Measurements from ENCODE around the gene TMEM131. TPM values are rescaled to one million over a fixed set of nuclear protein-coding genes. Genes with fewer than 3 reads are reported as not detected.

TMEM131 gene
- total and polyA plus RNA-seq, 10 of the 15 experiments (the other 5 are each of a cell fraction or from before 2014, with no cell fraction given): 6.0 to 48.2 (median 23.2) TPM

DNA sequence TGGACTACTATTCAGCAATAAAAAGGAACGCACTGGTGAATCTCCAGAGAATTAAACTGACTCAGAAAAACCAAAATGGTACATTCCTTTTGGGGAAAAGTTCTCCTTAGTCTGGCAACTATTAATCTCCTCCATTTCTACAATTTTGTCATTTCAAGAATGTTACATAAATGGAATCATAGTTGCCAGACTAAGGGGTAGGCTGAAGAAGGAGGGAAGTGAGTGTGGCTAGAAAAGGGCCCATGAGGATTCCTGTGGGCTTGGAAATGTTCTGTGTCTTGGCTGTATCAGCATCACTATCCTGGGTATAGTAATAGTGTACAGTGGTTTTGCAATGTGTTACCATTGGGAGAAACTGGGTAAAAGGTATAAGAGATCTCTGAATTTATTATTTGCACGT lies 209.9 kb downstream of the TMEM131 start (continued):
- TF ChIP-seq MEF2A (IDR thresholded peaks at IDR 0.05; ENCODE audit: insufficient read depth, low read depth, low read length): no peak
- no peak for TF ChIP-seq CBX5 (IDR thresholded peaks at IDR 0.05; ENCODE audit: low read depth)
- no peak for TF ChIP-seq NRF1 (conservative IDR thresholded peaks at IDR 0.05; ENCODE audit: low read depth, low read length)

- ChIA-PET CTCF (no interaction called here), RAD21 (ENCODE audit: unreplicated experiment) (no interaction called here), POLR2A (no interaction called here), SMC1A (ENCODE audit: uncharacterized antibody, unreplicated experiment) (no interaction called here)
- Histone ChIP-seq H3K27ac (ENCODE audit: control insufficient read depth, insufficient read depth) (no peak overlapping the region), H3K36me3 (ENCODE audit: control insufficient read depth in 2 of 2, insufficient read depth in 2 of 2, low read length in 1 of 2) (peaks cover 0 to 6% of the 10 kb centered on the region in 2 experiments; a peak in 2 of 4 replicates), H3K4me1 (ENCODE audit: control insufficient read depth, insufficient read depth, low read length) (no peaks in the 10 kb centered on the region), H3K79me2 (ENCODE audit: control insufficient read depth, insufficient read depth, low read length) (no peaks in the 10 kb centered on the region), H4K20me1 (ENCODE audit: control insufficient read depth, insufficient read depth) (no peaks in the 10 kb centered on the region), H2AFZ (ENCODE audit: control insufficient read depth, low read depth, low read length) (no peak overlapping the region), H3K27me3 (replicated peaks in 1 of 2; ENCODE audit: control insufficient read depth in 2 of 2, insufficient read depth in 2 of 2, low read length in 1 of 2) (no peaks in the 10 kb centered on the region), H3K9me3 (replicated peaks; ENCODE audit: control insufficient read depth, insufficient read depth, low read length) (no peaks in the 10 kb centered on the region), H3K4me3 (no peak overlapping the region), H3K4me2 (ENCODE audit: control insufficient read depth, insufficient read depth) (no peak overlapping the region), H3K9ac (ENCODE audit: control insufficient read depth, insufficient read depth, low read length) (no peak overlapping the region)
- in situ Hi-C loops (cut with MboI): no loop called here
- BruUV-seq (replicated peaks): no TSS peak
- DNase-seq (ENCODE audit: low read depth, low spot score) (no peak), FAIRE-seq (no peak), ATAC-seq (no peak)
- intact Hi-C loops (cut with micrococcal nuclease; ENCODE audit: unreplicated experiment): no loop called here
- TF ChIP-seq CREM (IDR thresholded peaks at IDR 0.05; ENCODE audit: low read depth) (no peak), IKZF2 (IDR thresholded peaks at IDR 0.05) (no peak), FOXM1 (IDR thresholded peaks at IDR 0.05; ENCODE audit: low read depth, low read length) (no peak), IRF4 (IDR thresholded peaks at IDR 0.05; ENCODE audit: low read depth, low read length) (no peak), ZNF592 (IDR thresholded peaks at IDR 0.05) (no peak), ELK1 (IDR thresholded peaks at IDR 0.05; ENCODE audit: low read depth, low read length) (no peak), TARDBP (IDR thresholded peaks at IDR 0.05; ENCODE audit: borderline replicate concordance) (no peak), BCL3 (IDR thresholded peaks at IDR 0.05; ENCODE audit: borderline replicate concordance, insufficient read depth, low read depth, low read length, poor library complexity, severe bottlenecking) (no peak), CBX3 (IDR thresholded peaks at IDR 0.05; ENCODE audit: borderline replicate concordance, low read depth) (no peak), SREBF1 (IDR thresholded peaks at IDR 0.05; ENCODE audit: low read length) (no peak), BACH1 (IDR thresholded peaks at IDR 0.05; ENCODE audit: borderline replicate concordance) (no peak), POU2F2 (IDR thresholded peaks at IDR 0.05; ENCODE audit: borderline replicate concordance, low read depth, low read length) (no peak), TAF1 (IDR thresholded peaks at IDR 0.05; ENCODE audit: borderline replicate concordance, low read depth, low read length) (no peak)
- TF ChIP-seq, protein P1, sequence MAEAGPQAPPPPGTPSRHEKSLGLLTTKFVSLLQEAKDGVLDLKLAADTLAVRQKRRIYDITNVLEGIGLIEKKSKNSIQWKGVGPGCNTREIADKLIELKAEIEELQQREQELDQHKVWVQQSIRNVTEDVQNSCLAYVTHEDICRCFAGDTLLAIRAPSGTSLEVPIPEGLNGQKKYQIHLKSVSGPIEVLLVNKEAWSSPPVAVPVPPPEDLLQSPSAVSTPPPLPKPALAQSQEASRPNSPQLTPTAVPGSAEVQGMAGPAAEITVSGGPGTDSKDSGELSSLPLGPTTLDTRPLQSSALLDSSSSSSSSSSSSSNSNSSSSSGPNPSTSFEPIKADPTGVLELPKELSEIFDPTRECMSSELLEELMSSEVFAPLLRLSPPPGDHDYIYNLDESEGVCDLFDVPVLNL (IDR thresholded peaks at IDR 0.05; ENCODE audit: low read depth, low read length): no peak
These were observed 210.8 kb downstream of the TMEM131 start for GRCh38 chr2:97784953-97785352.

Data from GM12878 (cell line).